Measurements from ENCODE around the gene LDB3. TPM values are rescaled to one million over a fixed set of nuclear protein-coding genes. Genes with fewer than 3 reads are reported as not detected.

LDB3 gene
- total and polyA plus RNA-seq, 9 of the 15 experiments (the other 6 are each of a cell fraction or from before 2014, with no cell fraction given): 0.03 TPM; not detected in 8

- TF ChIP-seq JUND (IDR thresholded peaks at IDR 0.05; ENCODE audit: borderline replicate concordance, low read depth, low read length): no peak
- no peak for TF ChIP-seq JUND (tag; IDR thresholded peaks at IDR 0.05; ENCODE audit: borderline replicate concordance, low read depth, low read length)
Observed at GRCh38 chr10:86689146-86689545, 20.8 kb downstream of the LDB3 start (continued).

GRCh38 chr10:86690231-86690630, 21.9 kb downstream of the LDB3 start:
- Histone ChIP-seq H3K9me1 (ENCODE audit: control insufficient read depth, insufficient read depth, low read length) (no peaks in the 10 kb centered on the region), H2AFZ (ENCODE audit: low read depth, low read length) (no peak overlapping the region), H3K27ac (ENCODE audit: extremely low read depth, low read depth, low read length) (no peak overlapping the region), H3K4me2 (ENCODE audit: insufficient read depth, low read length) (no peak overlapping the region), H3K79me2 (ENCODE audit: control insufficient read depth, insufficient read depth, low read length) (no peaks in the 10 kb centered on the region), H3K4me1 (replicated peaks in 1 of 2; ENCODE audit: control insufficient read depth in 2 of 2, insufficient read depth in 2 of 2, low read length in 2 of 2) (peaks cover 0 to 10% of the 10 kb centered on the region in 2 experiments; a peak in 2 of 5 replicates), H4K20me1 (replicated peaks; ENCODE audit: control insufficient read depth, insufficient read depth, low read length) (no peaks in the 10 kb centered on the region), H3K36me3 (ENCODE audit: control insufficient read depth, insufficient read depth, low read length) (no peaks in the 10 kb centered on the region), H3K27me3 (ENCODE audit: control insufficient read depth in 2 of 2, insufficient read depth in 2 of 2, low read length in 2 of 2) (peaks cover 5 to 21% of the 10 kb centered on the region in 2 experiments; a peak in 4 of 5 replicates), H3K9ac (ENCODE audit: insufficient read depth in 1 of 2, low read depth in 2 of 2, low read length in 2 of 2) (no peak overlapping the region; a peak in 1 of 4 replicates), H3K9me3 (replicated peaks; ENCODE audit: control insufficient read depth, insufficient read depth, low read depth, low read length) (no peaks in the 10 kb centered on the region), H3K4me3 (no peak overlapping the region)
- WGBS (ENCODE audit: insufficient coverage, low coverage, missing lambda C conversion rate): 10% methylated on average over 3 of the region's 5 CpGs
- FAIRE-seq (no peak), ATAC-seq (no peak), DNase-seq (ENCODE audit: extremely low read depth in 1 of 4, low spot score in 3 of 4) (no peak)
- intact Hi-C loops (cut with micrococcal nuclease) (no loop called here), in situ Hi-C loops (cut with MboI) (no loop called here)
- ChIA-PET CTCF (ENCODE audit: low intra/inter-chr PET ratio) (no interaction called here), POLR2A (no interaction called here)
- BruUV-seq (replicated peaks): no TSS peak
- TF ChIP-seq ZNF408 (CRISPR knock-in tag; IDR thresholded peaks at IDR 0.05; ENCODE audit: low read depth): no peak
- TF ChIP-seq BCLAF1 (IDR thresholded peaks at IDR 0.05; ENCODE audit: borderline replicate concordance in 1 of 2, control insufficient read depth in 1 of 2, low read depth in 2 of 2, low read length in 1 of 2): no peak
- no peak for TF ChIP-seq PATZ1 (CRISPR knock-in tag; IDR thresholded peaks at IDR 0.05; ENCODE audit: borderline replicate concordance)
- TF ChIP-seq MXI1 (IDR thresholded peaks at IDR 0.05; ENCODE audit: low read depth, low read length): no peak
- TF ChIP-seq RFX5 (IDR thresholded peaks at IDR 0.05; ENCODE audit: low read depth, low read length): no peak
- TF ChIP-seq TGIF2 (CRISPR knock-in tag; IDR thresholded peaks at IDR 0.05): no peak
- TF ChIP-seq KDM4B (IDR thresholded peaks at IDR 0.05; ENCODE audit: borderline replicate concordance in 2 of 2, low read depth in 1 of 2): no peak
